ENCODE measurements around the gene CSRNP2.

DNA sequence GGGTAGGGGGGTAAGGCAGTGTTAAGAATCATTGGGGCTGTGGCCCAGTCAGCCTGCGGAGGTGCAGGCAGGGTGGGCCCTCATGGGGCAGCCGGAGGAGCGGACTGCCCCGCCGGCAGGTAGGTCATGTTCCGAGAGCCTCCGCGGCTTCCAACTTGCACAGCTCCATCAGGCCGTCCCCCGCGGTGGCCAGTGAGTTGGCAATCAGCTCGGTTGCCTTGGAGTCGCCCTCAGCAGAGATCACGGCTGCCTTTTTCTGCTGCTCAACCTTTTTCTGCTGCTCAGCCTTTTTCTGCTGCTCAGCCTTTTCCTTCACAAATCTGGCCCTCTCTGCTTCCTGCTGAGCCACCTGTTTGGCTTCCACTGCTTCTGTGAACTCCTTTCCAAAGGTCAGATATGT is 41.1 kb upstream of the CSRNP2 start:
- TF ChIP-seq, protein P1, sequence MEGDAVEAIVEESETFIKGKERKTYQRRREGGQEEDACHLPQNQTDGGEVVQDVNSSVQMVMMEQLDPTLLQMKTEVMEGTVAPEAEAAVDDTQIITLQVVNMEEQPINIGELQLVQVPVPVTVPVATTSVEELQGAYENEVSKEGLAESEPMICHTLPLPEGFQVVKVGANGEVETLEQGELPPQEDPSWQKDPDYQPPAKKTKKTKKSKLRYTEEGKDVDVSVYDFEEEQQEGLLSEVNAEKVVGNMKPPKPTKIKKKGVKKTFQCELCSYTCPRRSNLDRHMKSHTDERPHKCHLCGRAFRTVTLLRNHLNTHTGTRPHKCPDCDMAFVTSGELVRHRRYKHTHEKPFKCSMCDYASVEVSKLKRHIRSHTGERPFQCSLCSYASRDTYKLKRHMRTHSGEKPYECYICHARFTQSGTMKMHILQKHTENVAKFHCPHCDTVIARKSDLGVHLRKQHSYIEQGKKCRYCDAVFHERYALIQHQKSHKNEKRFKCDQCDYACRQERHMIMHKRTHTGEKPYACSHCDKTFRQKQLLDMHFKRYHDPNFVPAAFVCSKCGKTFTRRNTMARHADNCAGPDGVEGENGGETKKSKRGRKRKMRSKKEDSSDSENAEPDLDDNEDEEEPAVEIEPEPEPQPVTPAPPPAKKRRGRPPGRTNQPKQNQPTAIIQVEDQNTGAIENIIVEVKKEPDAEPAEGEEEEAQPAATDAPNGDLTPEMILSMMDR (conservative IDR thresholded peaks at IDR 0.05; ENCODE audit: low read length): no peak
- TF ChIP-seq EZH2phosphoT487 (IDR thresholded peaks at IDR 0.05; ENCODE audit: borderline replicate concordance, low read depth, low read length): no peak

Data from OCI-LY7 (cell line).